Middle frontal gyrus (tissue), 1 donor: ENCODE results near the gene RGPD5.
"Not testable (repeated sequence)": the region's sequence is repeated elsewhere in the genome, so short reads cannot be mapped to it uniquely, and the experiment has no call there.

Experiments used
- DNase-seq: peaks from one replicate; pipeline ENCODE4 v3.0.0-alpha.2; 2015; ENCODE audit warnings: low spot score; ENCODE audit errors: extremely low spot score

RGPD5 gene

GRCh38 chr2:109891024-109891423 is 96.9 kb downstream of the RGPD5 start:
- not testable (repeated sequence) for DNase-seq

GRCh38 chr2:109893736-109894135 is 99.6 kb downstream of the RGPD5 start:
- DNase-seq, result not testable (repeated sequence)

- not testable (repeated sequence) for DNase-seq
These were observed 100.0 kb downstream of the RGPD5 start for GRCh38 chr2:109894141-109894540.

GRCh38 chr2:109895090-109895869 is 101.2 kb downstream of the RGPD5 start:
- DNase-seq, result not testable (repeated sequence)

- DNase-seq, result not testable (repeated sequence)
These were observed 102.1 kb downstream of the RGPD5 start for GRCh38 chr2:109896212-109896611.

- DNase-seq, result not testable (repeated sequence)
These were observed 103.8 kb downstream of the RGPD5 start for GRCh38 chr2:109897769-109898461.

GRCh38 chr2:109898462-109899336 is 104.6 kb downstream of the RGPD5 start, which contains the start of gene LIMS3:
LIMS3 (plus strand) TSS chr2:109898688; CDS start chr2:109898729, 41 bp downstream.
- not testable (repeated sequence) for DNase-seq

GRCh38 chr2:109905796-109906195 is 111.7 kb downstream of the RGPD5 start:
- not testable (repeated sequence) for DNase-seq
